Esophagus squamous epithelium (tissue), 5 donors: ENCODE results near the gene PRKN. TPM values are rescaled to one million over a fixed set of nuclear protein-coding genes. Genes with fewer than 3 reads are reported as not detected.
"Not testable (repeated sequence)": the region's sequence is repeated elsewhere in the genome, so short reads cannot be mapped to it uniquely, and the experiment has no call there.

Experiments
- DNase-seq: peaks from one replicate; lab custom pipeline; 2025; lab: John Stamatoyannopoulos, UW
- H3K27ac ChIP-seq, 4 donors: fragments of 200-600 bp; sonication (generic); one replicate each; pipeline ENCODE4 v1.5.1; 2016 to 2019; ENCODE audit warnings: mild to moderate bottlenecking in 1 of 4
- H3K27me3 ChIP-seq, 4 donors: fragments of 200-600 bp; sonication (generic); 1 replicate in 3 of 4; 2 replicates in 1 of 4; pipeline versions ENCODE4 v1.5.1 to v1.6.0; 2017 to 2021; ENCODE audit warnings: antibody characterized with exemption in 1 of 4
- H3K36me3 ChIP-seq, 3 donors: fragments of 200-600 bp; sonication (generic); one replicate each; pipeline ENCODE4 v1.5.1; 2016 to 2019
- H3K4me1 ChIP-seq, 3 donors: fragments of 200-600 bp; sonication (generic); one replicate each; pipeline ENCODE4 v1.5.1; 2017 to 2019
- H3K4me3 ChIP-seq, 4 donors: fragments of 200-600 bp; sonication (generic); 1 replicate in 3 of 4; 2 replicates in 1 of 4; pipeline ENCODE4 v1.5.1; 2016 to 2019; ENCODE audit warnings: mild to moderate bottlenecking in 2 of 4, moderate library complexity in 1 of 4
- H3K9me3 ChIP-seq, 3 donors: fragments of 200-600 bp; sonication (generic); one replicate each; pipeline ENCODE4 v1.5.1; 2016 to 2019
- POLR2A ChIP-seq, 4 donors: fragments of 450-650 bp; IDR thresholded peaks; one replicate each; pipeline ENCODE4 v1.6.1; 2017; ENCODE audit warnings: antibody characterized with exemption in 4 of 4, mild to moderate bottlenecking in 4 of 4, moderate library complexity in 3 of 4
- WGBS, 2 donors: methylation state at CpG; one replicate each; pipeline ENCODE4 v1.1.5; 2018; 5-methylcytosine and 5-hydroxymethylcytosine counted together
- intact Hi-C: fragments of 100-400 bp; cut with DNase I; formaldehyde crosslinking; loops from one replicate; pipeline ENCODE4 v1.15.0; 2022
- total RNA-seq, 4 donors: library from RNA; depleted of rRNA; stranded (reverse); fragments of >200 nt; gene quantifications; one replicate each; pipeline ENCODE4 v1.1.0, GENCODE V29; 2016
- TF ChIP-seq, protein P1 (sequence below), 6 experiments: fragments of 450-650 bp in 4 of 6; fragments of 200-600 bp in 2 of 6; sonication (generic) in 2 of 6; IDR thresholded peaks; one replicate each; pipeline ENCODE4 v1.5.1; 2016 to 2019; ENCODE audit warnings: antibody characterized with exemption in 6 of 6, mild to moderate bottlenecking in 4 of 6, moderate library complexity in 4 of 6
- donor health status: DM: yes; HTN: yes; CAD: no.

Gene PRKN
- total RNA-seq, 4 donors from 2014 or later: 0.70 to 5.5 (median 2.2) TPM

DNA sequence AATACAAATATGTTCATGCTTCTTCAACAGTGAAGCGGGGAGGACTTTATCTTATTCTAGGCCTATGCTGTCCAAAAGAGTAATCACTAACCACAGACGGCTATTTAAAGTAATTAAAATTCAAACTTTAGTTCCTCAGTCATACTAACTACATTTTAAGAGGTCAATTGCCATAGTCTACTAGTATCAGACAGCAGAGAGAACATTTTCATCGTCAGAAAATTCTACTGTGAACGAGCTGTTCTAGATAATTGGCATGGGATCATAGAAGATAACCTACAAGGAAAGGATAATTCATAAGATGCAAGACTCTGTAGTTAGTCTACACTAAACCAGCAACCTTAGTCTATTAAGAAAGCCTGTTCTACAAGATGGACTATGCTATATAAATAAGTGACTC lies 44.4 kb downstream of the PRKN start:
- no peak overlapping the region for H3K4me3 ChIP-seq
- intact Hi-C loops: no loop called here
- DNase-seq: no peak
- no peaks in the 10 kb centered on the region for H3K27me3 ChIP-seq
- no peaks in the 10 kb centered on the region for H3K36me3 ChIP-seq
- peak overlapping the region in 1 of 4 donors; percentile 15 for H3K27ac ChIP-seq
- TF ChIP-seq POLR2A (IDR thresholded peaks at IDR 0.05): no peak
- peaks cover 3 to 28% (median 9%) of the 10 kb centered on the region in 3 donors for H3K4me1 ChIP-seq
- no peaks in the 10 kb centered on the region for H3K9me3 ChIP-seq
- WGBS, 2 donors: 47 to 51% methylated on average over 4 of the region's 4 CpGs

DNA sequence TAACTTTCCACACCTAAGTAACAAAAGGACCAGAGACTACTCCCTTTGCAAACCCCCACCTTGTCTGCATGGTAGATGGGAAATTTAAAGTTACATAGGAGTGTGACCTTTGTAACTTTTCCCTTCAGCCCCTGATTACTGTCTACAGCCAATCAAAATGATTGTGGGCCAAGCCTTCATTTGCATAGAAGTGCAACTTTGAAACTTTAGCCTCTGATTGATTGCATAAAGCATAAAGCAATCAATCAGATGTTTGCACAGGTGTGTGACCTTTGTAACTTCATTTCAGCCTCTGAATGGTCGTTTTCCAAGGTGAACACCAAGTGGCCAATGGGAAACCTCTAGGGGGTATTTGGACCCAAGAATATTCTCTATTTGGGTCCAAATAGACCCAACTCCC lies 46.1 kb downstream of the PRKN start:
- no peak overlapping the region for H3K27ac ChIP-seq
- H3K36me3 ChIP-seq: no peaks in the 10 kb centered on the region
- no peaks in the 10 kb centered on the region for H3K9me3 ChIP-seq
- DNase-seq: no peak
- WGBS, 2 donors: 53 to 75% methylated on average over 1 of the region's 1 CpG
- intact Hi-C loops: no loop called here
- H3K27me3 ChIP-seq: no peaks in the 10 kb centered on the region
- no peak overlapping the region for H3K4me3 ChIP-seq
- TF ChIP-seq, protein P1, sequence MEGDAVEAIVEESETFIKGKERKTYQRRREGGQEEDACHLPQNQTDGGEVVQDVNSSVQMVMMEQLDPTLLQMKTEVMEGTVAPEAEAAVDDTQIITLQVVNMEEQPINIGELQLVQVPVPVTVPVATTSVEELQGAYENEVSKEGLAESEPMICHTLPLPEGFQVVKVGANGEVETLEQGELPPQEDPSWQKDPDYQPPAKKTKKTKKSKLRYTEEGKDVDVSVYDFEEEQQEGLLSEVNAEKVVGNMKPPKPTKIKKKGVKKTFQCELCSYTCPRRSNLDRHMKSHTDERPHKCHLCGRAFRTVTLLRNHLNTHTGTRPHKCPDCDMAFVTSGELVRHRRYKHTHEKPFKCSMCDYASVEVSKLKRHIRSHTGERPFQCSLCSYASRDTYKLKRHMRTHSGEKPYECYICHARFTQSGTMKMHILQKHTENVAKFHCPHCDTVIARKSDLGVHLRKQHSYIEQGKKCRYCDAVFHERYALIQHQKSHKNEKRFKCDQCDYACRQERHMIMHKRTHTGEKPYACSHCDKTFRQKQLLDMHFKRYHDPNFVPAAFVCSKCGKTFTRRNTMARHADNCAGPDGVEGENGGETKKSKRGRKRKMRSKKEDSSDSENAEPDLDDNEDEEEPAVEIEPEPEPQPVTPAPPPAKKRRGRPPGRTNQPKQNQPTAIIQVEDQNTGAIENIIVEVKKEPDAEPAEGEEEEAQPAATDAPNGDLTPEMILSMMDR (IDR thresholded peaks at IDR 0.05): no peak
- no peak for TF ChIP-seq POLR2A (IDR thresholded peaks at IDR 0.05)
- H3K4me1 ChIP-seq: peaks cover 3 to 28% (median 9%) of the 10 kb centered on the region in 3 donors

DNA sequence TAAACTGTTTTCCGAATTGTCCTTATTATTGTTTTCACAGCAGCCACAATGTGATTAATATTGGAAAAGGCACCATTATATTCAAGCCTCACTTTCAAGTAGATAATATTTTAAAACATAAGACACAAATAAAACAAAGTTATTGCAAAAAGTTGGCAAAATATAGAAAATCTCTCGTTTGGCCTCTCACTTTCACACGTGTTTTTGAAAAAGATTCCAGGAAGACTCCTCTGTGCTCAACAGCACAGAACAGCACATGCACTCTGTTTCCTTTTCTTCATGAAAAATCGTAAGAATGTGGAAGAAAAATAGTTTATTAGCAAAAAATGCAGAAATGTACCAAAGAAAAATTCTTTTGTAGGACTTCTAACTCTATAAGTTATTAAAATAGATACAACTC lies 46.7 kb downstream of the PRKN start:
- H3K27me3 ChIP-seq: no peaks in the 10 kb centered on the region

DNA sequence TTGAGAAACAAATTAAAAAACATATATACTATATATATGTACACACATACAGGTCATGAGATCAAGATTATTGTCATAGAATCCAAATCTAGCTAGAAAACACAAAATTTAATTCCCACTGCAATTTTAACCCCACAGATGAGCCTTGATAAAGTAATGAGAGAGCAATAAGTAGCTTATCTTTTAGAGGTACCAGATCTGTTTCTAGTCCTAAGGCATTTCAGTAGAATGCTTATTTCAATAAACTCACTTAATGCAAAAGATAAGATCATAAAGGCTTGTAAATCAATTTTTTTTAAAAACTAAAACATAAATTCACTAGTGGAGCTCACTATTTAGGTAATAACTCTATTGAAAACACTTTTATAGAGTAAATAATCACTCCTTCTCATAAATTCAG lies 47.2 kb downstream of the PRKN start:
- TF ChIP-seq POLR2A (IDR thresholded peaks at IDR 0.05): no peak
- TF ChIP-seq, protein P1 (IDR thresholded peaks at IDR 0.05): no peak
- no peak overlapping the region for H3K4me3 ChIP-seq
- DNase-seq: no peak
- H3K27ac ChIP-seq: no peak overlapping the region
- no peaks in the 10 kb centered on the region for H3K9me3 ChIP-seq
- H3K36me3 ChIP-seq: no peaks in the 10 kb centered on the region
- H3K27me3 ChIP-seq: no peaks in the 10 kb centered on the region
- H3K4me1 ChIP-seq: peaks cover 3 to 25% (median 9%) of the 10 kb centered on the region in 3 donors
- intact Hi-C loops: no loop called here

More for the DNA sequence above, 46.7 kb downstream of the PRKN start:
- H3K9me3 ChIP-seq: no peaks in the 10 kb centered on the region
- no peaks in the 10 kb centered on the region for H3K36me3 ChIP-seq
- WGBS, 2 donors: 70 to 80% methylated on average over 4 of the region's 4 CpGs
- no peak overlapping the region for H3K4me3 ChIP-seq
- no peak for TF ChIP-seq POLR2A (IDR thresholded peaks at IDR 0.05)
- TF ChIP-seq, protein P1 (IDR thresholded peaks at IDR 0.05): no peak
- peaks cover 3 to 28% (median 9%) of the 10 kb centered on the region in 3 donors for H3K4me1 ChIP-seq
- DNase-seq: no peak
- H3K27ac ChIP-seq: no peak overlapping the region
- intact Hi-C loops: no loop called here

DNA sequence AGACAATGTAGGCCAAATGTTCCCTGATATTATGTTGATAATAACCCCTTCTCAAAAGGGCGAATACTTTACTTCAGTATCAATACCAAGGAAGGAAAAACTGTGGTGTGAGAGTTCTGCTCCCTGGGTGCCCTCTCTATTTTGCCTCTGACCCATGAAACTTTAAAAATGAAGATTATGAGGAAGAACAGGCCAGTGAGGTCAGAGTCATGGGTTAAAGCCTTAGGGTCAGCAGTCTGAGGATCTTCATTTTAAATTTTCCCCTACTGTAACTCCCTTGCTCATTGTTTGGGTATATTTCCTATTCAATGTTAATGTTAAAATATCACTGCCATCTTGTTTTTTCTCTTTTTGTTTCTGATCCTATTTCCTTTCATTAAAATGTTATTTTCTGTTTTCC lies 47.9 kb downstream of the PRKN start:
- TF ChIP-seq, protein P1 (IDR thresholded peaks at IDR 0.05): no peak
- no peak overlapping the region for H3K27ac ChIP-seq
- H3K27me3 ChIP-seq: no peaks in the 10 kb centered on the region
- no peak overlapping the region for H3K4me3 ChIP-seq
- H3K9me3 ChIP-seq: no peaks in the 10 kb centered on the region
- DNase-seq: no peak
- 90 to 93% methylated on average over 1 of the region's 1 CpG for WGBS, 2 donors
- peaks cover 3 to 22% (median 7%) of the 10 kb centered on the region in 3 donors for H3K4me1 ChIP-seq
- intact Hi-C loops: no loop called here
- H3K36me3 ChIP-seq: no peaks in the 10 kb centered on the region

DNA sequence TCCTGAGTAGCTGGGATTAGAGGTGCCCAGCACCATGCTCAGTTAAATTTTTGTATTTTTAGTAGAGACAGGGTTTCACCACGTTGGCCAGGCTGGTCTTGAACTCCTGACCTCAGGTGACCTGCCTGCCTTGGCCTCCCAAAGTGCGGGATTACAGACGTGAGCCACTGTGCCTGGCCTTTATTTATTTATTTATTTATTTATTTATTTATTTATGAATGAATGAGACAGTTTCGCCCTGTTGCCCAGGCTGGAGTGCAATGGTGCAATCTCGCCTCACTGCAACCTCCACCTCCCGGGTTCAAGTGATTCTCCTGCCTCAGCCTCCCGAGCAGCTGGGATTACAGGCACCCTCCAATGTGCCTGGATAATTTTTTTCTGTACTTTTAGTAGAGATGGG lies 48.7 kb downstream of the PRKN start:
- intact Hi-C loops, H3K4me3 ChIP-seq: not testable (repeated sequence)
- WGBS, 2 donors: 95 to 97% methylated on average over 7 of the region's 7 CpGs

More for the DNA sequence above, 48.7 kb downstream of the PRKN start:
- not testable (repeated sequence) for H3K27ac ChIP-seq, H3K9me3 ChIP-seq, DNase-seq, H3K27me3 ChIP-seq, H3K36me3 ChIP-seq
- peaks cover 0 to 18% (median 3%) of the 10 kb centered on the region in 3 donors for H3K4me1 ChIP-seq
